GF-D8 (cell line): Measurements from ENCODE around the gene TMEM132C.

Experiments used
- DNase-seq: peaks from one replicate; lab custom pipeline; 2025; lab: John Stamatoyannopoulos, UW

Gene TMEM132C

DNA sequence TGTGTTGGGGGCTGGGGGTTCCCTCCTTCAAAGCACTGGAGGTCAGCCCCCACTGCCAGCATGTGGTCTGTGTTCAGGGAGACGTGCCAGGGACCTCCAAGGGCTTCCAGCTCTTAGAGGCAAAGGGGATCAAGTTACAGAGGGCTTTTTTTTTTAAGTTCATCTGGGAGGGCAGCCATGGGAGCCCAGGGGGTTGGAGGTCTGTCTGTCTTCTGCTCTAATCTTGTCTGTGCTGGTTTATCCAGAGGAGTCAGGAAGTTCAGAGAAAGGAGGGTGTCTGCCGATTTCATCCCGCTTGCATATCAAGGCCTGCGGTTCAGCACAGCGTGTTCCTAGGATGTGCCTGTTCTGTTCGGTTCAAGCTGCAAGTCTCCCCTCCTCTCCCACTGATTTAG lies 72.2 kb downstream of the TMEM132C start:
- no peak for DNase-seq

DNA sequence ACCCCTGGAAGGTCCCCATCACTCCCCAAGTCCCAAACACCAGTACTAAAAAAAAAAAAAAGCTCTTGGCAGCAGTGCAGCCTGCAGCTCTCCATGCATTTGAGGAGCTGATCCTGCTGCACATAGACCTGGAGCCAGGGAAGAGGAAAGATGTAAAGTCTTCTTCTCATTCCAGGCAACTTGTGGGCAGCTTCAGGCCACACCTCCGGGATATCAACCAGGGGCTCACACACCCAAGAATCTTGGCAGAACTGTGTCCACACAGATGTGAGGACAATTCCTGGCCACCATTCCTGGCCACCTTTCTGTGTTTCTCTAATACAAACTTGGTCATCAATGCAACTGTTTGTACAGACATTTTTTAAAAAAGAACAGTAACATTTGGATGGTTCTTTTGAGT lies 72.7 kb downstream of the TMEM132C start:
- DNase-seq = no peak

DNA sequence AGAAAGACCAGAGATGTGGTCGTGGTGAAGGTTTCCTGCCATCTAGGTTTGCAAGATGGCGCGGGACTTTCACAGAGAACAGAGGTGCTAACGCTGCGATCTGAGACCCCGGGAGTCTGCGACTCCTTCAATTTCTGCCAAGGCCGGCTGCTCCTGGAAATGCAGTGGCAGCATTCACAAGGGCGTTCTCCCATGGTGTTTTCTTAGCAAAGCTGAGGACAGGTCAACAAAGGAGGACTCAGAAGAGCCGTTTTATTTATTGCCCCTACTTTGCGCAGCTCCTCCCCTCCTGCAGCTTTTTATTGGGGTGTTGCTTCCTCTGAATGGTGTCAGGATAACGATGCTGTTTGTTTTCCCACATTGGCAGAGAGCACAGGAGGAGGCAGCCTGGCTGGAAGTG lies 86.3 kb downstream of the TMEM132C start:
- DNase-seq = no peak

DNA sequence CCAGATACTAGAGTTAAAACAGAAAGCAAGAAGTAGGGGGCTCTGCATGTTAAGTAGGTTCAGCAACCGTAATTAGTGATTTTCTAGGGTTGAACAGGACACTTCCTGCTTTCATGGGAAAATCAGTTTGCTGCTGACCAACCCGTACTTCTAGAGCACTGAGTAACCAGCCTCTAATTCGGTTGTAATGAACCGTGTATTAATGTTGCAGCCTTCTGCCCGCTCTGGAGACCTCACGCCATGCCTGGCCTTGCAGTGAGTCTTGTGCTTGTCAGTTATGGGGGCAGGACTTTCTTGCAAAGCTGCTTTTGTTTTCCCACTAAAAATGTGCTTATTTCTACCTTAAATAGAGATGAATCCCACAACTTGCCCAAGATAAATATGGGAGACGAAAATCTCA lies 89.6 kb downstream of the TMEM132C start:
- DNase-seq = no peak

DNA sequence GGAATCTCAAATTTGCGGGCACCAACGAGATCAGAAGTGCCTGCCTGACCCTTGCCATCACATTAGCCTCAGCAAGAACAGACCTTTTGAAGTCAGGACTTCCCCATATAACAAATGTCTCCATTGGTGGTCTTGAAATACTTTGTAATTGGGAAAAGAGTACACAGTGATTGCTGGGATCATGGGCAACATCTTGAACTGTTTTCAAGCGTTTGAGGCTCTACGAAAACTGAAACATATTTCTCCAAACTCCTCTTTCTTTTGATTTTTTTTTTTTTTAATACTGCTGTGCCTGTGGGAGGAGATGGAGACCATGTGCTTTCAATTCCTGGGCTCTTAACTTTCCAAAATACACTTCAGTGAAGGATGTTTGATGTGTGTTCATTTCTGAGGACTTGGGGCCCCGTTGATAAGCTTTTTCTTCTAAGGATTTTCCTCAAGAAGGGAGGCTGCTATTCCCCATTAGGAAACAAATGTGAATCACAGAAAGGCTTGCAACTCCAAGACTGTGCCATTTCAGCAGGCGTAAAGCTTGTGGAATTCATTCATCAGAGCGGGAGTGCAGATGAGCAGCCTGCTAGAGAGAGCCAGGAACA lies 94.5 kb downstream of the TMEM132C start:
- no peak for DNase-seq

DNA sequence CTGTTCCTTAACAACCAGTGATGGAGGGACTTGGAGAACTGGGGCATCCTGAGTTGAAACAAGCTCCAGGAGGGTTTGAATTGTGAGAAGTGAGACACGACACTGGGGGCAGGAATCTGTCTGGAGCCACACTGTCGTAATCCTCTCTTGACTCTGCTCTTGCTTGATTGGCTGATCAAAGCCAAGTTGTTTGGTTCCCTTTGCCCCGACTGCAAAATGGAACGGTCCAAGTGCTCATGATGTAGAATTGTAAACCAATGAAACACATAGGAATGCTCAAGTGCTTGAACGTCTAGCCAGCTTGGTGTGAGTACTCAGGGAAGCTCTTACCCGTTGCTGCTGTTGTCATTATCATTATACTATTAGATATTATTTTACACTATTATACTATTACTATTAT lies 98.1 kb downstream of the TMEM132C start:
- no peak for DNase-seq

DNA sequence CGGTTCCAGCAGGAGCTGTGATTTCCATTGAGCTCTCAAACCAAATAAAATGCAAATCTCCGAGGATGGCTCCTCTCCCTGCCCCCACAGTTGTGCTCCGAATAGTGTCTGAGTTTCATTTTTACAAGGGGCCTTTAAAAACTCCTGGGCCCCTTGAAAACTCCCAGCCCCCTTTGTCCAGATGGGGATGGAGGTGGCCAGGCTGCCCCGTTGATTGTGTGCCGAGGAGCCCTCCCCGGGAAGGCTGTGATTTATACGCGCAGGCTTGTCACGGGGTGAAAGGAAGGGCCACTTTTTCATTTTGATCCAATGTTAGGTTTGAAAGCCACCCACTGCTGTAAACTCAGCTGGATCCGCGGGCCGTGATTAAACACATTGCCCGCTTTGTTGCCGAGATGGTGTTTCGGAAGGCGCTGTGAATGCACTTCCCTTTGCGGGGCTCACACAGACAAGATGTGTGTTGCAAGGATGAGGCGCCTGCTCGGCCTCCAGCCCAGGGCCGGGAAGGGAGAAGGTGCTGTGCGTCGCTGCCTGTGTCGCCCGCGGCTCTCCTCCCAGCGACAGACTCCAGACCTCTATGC lies 98.8 kb downstream of the TMEM132C start:
- no peak for DNase-seq

DNA sequence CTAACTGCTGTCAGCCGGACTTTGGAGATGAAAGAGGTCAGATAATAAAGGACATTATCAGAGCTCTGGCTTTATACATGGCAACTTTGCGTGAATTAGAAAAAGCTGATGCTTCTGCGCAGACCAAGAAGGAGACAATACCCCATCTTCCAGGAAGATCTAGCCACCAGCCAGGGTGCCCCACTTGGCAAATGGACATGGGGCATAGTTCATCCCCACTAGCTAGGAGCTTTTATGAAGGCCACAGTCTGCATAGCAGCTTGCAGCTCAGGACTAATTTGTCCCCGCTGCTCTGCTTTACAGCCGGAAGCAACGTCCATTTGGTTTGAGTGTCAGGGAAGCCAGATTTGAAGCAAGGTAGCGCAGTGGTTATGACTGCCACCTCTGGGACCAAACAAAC lies 101.0 kb downstream of the TMEM132C start:
- no peak for DNase-seq

DNA sequence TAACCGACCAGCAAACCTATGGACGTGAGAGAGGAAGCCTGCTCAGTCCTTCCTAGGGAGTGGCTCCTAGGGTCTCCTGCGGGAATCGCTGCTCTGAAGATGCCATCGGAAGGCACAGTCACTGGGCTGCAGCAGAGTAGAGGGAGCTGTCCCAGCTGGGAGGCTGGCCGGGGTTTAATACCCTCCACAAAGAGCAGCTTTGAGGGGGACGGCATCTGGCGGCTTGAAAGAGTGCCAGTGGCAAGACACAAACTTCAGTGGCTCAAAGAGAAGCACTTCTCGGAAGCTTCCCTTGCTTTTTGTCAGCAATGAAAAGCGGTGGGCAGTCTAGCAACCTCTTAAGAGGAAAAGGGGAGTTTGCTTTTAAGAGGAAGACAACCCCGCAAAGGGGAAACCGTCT lies 114.6 kb downstream of the TMEM132C start:
- DNase-seq = no peak

DNA sequence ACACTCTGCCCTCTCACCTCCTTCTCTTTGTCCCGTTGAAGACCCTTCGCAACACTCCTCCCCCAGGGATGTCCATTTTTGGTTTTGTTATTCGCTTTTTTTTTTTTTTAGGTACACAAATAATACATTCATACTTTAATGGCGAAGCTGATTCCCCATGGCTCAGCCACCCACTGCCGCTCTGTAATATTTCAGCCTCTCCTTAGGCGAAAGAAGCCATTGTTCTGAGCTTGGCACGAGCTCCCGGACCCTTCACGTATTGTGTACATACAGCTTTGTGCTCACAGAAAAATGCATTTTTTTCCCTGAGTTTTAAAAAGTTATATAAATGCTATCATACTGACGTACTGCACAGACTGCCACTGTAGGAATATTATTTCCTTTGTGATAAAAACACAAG lies 115.0 kb downstream of the TMEM132C start:
- DNase-seq = no peak

DNA sequence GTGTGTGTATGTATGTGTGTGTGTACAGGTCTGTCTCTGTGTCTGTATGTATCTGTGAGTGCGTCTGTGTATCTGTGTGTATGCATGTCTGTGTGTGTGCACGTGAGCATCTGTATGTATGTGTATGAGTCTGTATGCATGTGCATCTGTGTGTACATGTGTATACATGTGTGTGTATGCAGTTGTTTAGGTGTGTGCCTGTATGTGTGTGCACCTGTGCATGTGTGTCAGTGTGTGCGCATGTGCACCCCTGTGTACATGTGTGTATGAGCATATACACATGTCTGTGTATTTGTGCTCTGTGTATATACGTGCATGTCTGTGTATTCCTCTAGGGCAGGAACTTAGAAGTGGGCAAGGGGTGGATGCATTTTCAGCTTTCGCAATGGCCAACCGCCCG lies 116.0 kb downstream of the TMEM132C start:
- no peak for DNase-seq

DNA sequence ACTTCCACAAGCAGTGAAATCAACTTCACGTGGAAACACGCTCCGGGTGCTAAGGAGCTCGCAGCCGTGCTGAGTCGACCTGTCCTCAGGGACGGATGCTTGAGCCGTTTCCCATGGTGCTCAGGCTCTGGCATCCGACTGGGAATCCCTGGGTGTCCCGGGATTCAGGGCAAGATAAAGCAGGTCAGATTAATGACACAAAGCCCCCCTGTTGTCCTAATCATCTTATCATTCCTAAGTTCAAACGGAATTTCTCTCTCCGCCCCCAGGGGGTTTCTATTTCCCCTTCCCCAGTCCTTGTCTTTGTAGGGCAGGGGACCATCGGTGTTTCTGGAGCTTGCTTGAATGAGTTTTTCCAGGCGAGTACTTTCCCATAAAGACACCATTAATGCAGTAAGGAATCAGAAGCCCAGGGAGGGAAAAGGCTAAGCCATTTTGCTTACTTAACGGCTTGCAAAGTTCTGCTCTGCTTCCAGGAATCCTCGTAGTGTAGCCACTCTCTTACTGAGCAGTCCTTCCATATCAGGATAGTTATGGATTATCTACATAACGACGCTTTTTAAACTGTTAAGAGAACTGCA lies 116.5 kb downstream of the TMEM132C start:
- DNase-seq = no peak

DNA sequence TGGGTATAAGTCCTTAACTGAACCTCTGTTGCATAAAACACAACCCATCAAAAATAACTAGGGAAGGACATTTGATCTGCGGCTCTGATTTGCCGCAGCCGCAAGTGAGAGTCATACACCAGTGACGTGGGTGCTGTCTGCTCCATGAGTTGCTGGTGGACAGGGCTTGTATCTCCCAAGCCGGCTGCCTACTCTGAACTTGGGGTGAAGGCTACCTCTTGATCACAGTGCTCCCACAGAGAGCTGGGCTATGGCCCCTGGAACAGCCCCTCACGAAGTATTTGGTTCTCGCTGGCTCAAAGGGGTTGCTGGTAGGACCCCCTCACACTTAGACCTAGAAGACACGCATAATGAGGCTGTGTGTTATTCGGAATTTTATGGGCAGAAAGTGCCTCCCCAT lies 118.8 kb downstream of the TMEM132C start:
- DNase-seq = no peak

DNA sequence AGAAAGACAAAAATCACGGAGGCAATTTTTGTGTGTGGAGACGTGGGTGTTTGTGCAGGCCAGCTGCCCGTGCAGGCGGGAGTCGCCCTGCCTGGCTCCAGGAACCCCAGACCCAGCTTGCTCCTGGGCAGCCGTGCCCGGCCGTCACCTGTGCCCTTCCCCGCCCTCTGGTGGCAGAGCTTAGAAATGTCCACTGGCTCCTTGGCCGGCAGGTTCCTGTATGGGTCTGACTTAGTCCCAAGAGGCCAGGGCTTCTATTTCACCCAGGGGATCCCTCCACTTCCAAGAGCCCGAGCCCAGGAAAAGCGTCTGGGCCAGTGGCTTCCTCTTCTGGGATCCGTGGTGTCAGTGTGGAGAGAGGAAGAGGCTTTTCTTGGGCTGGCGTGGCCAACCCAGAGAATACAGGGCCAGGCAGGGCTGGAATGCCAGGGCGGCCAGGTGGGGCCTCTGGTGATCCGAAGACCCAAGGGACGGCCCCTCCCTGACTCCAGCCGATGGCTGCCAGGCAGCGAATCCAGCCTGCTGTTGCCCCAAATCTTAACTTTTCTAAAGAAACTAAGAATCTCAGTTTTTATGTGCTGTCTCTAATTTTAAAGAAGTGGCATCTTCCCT lies 120.9 kb downstream of the TMEM132C start:
- DNase-seq = no peak

DNA sequence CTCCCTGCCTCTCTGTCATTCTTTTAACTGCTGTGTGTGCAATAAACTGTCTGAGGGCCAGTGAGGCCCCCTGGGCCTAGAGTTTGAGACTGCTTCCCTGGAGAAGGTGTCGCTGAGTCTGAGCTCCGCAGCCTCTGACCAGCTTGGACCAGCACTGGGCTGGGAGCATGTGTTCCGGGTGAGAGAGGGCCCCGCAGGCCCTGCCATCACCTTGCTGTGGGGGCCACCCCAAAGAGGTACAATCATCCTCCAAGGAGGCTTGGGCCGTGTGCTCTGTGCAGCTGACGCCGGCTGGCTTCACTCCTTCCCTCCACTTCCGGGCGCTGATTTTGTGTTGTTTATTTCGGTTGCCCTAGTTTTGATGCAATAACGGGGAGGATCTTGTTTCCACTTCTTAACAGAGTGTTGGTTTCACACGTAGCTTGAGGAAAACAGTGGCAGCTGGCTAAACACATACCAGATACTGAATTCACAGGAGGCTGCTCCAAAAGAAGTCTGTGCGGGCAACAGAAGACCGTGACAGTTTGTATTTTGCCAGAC lies 121.6 kb downstream of the TMEM132C start:
- no peak for DNase-seq

DNA sequence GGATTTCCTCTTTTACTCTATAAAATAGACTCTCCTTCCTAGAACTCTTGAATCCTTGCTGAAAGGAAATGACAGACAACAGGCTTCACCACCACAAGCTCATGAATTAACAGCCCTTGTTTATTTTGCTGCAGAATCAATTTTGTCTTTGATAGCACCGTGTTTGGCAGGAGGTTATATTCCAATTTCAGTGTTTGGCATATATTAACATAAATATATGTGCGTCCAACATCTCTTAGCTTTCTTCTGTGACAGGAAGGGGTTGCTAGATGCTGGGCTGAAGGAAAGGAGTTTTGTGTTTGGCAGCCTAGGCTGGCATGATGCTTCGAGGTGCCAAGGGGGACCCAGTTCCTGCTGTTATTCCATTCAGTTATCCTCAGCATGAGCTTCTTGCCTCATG lies 126.4 kb downstream of the TMEM132C start:
- no peak for DNase-seq

DNA sequence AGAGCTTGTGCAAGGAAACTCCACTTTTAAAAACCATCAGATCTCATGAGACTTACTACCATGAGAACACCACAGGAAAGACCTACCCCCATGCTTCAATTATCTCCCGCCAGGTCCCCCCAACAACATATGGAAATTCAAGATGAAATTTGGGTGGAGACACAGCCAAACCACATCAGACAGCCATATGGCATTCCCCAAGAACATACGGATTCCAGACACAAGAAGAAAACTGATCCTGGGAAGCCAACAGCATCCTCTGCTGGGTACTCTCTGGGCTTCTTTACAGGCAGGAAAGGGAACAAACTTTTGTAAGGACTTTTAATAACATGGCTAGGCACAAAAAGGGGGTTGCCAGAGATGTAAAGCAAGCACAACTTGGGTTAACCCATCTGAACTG lies 127.2 kb downstream of the TMEM132C start:
- no peak for DNase-seq

DNA sequence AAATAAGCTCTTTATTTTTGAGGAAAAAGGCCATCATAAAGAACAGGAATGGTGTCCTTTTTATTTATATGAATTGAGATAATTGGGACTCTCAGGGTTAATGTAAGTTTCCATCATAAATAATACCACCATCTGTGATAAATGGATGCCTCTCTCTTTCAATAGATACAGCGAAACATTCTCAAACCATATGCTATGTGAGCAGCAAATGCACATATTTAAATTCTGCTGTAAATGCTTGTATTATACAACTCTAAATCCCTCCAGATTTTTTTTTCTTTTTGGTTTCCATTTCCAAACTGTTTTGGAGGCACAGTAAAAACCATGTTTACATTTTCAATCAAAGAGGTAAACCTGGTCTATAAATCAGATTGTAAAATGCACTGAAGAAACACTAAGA lies 132.3 kb downstream of the TMEM132C start:
- DNase-seq = no peak

DNA sequence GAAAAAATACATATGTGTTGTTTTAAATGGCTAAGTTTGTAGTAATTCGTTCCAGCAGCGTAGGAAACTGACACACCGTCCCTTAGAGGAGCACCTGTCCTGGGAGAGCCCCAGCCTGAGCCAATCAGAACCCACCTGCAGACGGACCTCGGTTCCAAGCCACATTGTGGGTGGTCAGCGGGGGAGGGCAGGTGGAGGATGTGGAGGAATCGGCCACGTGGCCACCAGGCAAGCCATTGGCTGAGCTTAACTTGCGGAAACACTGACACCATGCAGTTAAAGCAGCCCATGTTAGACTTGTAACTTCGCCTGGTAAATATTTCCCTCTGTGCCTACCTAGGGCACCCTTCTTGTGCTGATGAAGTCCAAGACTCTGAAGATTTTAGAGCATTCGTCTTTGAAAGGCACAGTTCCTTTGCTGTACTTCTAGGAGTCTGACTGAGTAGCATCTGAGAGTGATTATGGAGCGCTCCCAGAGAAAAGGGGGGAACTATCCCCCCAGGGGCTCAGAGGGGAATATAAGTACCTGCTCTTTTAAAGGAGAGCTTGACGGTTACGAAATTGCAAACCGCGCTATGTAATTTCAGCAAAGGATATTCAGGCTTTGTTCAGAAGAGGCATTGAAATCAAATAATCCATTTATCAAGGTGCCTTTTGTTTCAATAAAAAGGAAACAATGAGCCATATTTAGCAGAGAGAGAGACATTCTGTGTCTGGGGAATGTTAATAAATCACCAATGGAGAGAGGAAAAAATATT lies 135.7 kb downstream of the TMEM132C start:
- DNase-seq = no peak

DNA sequence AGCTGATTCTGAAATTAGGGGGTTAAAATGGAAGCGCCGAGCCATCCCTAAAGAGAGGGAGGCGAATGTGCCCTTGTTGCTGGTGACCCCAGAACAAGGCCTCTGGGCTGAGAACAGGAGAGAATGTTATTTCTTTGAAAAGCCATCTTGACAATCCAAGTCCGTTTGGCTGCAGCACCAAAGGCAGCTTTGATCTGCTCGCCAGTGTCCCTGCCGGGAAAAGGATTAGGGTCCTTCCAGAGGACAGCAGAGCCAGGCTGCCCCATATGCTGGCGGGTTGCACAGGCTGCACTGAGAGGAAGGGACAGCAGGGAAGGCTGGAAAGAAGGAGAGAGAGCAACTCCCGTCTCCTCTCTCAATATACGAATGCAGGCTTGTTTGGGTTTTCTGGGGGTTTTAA lies 141.7 kb downstream of the TMEM132C start:
- no peak for DNase-seq

DNA sequence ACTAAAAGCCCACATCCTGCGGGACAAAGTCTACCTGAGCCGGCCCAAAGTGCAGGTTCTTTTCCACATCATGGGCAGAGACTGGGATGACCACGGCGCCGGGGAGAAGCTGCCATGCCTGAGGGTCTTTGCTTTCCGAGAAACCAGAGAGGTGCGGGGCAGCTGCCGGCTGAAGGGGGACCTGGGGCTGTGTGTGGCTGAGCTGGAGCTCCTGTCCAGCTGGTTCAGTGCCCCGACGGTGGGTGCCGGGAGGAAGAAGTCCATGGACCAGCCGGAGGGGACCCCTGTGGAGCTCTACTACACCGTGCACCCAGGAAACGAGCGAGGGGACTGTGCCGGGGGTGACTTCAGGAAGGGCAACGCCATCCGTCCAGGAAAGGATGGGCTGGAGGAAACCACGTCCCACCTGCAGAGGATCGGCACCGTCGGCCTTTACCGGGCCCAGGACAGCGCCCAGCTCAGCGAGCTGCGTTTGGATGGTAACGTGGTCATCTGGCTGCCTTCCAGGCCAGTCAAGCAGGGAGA lies 148.1 kb downstream of the TMEM132C start:
- DNase-seq = no peak

DNA sequence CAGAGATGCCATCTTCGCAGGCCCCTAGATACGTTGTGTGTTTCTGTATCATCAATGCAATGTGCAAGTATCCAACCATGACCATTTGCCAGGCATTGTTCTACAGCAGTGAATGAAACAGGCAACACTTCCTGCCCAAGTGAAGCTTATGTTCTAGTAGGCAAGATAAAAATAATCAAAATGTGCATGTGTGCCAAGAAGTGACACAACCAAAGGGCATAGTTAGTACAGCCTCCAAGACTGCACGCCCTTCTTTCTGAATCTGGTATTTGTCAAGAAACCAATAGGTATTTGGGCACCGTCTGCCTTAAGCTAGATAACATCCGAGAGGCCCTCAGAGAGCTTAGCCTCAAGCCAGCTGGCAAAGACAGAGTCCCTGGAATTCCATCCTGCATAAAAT lies 152.0 kb downstream of the TMEM132C start:
- no peak for DNase-seq
